Subcutaneous adipose tissue (tissue), 4 donors: ENCODE measurements around the gene DBF4B. TPM values are rescaled to one million over a fixed set of nuclear protein-coding genes. Genes with fewer than 3 reads are reported as not detected.

ENCODE experiments used
- total RNA-seq, 4 donors: library from RNA; depleted of rRNA; stranded (reverse); fragments of >200 nt; gene quantifications; one replicate each; pipeline ENCODE4 v1.1.0, GENCODE V29; 2016
- TF ChIP-seq, protein P1 (sequence below): fragments of 450-650 bp; IDR thresholded peaks from one replicate; pipeline ENCODE4 v1.5.1; 2016; ENCODE audit warnings: low read depth, mild to moderate bottlenecking, control low read depth, antibody characterized with exemption, moderate library complexity

DBF4B gene
- total RNA-seq, 4 donors from 2014 or later, result 2.4 to 5.9 (median 4.5) TPM

DNA sequence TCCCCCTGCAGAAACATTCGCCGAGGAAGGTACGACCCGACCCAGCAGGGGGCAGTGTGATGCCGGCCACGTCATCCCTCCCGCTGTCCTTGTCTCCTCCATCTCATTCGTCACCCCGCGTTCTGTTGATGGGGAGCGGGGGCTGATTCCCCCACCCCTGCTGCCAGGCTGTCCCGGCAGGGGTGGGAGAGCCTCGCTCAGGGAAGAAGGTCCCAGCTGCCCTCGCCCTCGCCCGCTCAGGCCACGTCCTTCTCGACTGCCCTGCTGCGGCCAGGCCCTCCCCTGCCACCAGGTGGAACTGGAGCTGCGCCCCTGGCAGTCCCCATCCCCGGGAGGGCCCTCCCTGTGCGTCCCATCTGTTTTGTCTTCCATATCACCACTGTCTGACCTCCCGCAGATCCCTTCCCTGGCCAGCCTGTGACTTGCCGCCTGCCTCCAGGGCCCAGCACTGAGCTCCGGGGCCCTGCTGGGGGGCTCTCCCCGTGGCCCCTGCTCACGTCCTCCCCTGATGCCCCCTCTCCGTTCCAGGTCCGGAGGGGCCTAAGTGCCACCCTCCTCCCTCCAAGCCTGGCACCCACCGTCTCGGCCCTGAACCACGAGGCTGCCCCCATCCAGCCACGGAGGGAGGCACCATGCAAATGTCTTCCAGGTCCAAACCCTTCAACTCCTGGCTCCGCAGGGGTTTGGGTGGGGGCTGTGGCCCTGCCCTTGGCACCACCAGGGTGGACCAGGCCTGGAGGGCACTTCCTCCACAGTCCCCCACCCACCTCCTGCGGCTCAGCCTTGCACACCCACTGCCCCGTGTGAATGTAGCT lies 71.0 kb downstream of the DBF4B start:
- TF ChIP-seq, protein P1, sequence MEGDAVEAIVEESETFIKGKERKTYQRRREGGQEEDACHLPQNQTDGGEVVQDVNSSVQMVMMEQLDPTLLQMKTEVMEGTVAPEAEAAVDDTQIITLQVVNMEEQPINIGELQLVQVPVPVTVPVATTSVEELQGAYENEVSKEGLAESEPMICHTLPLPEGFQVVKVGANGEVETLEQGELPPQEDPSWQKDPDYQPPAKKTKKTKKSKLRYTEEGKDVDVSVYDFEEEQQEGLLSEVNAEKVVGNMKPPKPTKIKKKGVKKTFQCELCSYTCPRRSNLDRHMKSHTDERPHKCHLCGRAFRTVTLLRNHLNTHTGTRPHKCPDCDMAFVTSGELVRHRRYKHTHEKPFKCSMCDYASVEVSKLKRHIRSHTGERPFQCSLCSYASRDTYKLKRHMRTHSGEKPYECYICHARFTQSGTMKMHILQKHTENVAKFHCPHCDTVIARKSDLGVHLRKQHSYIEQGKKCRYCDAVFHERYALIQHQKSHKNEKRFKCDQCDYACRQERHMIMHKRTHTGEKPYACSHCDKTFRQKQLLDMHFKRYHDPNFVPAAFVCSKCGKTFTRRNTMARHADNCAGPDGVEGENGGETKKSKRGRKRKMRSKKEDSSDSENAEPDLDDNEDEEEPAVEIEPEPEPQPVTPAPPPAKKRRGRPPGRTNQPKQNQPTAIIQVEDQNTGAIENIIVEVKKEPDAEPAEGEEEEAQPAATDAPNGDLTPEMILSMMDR, result no peak

DNA sequence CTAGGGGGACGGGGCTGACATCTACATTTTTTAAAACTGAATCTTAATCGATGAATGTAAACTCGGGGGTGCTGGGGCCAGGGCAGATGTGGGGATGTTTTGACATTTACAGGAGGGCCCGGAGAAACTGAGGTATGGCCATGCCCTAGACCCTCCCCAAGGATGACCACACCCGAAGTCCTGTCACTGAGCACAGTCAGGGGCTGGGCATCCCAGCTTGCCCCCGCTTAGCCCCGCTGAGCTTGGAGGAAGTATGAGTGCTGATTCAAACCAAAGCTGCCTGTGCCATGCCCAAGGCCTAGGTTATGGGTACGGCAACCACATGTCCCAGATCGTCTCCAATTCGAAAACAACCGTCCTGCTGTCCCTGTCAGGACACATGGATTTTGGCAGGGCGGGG lies 71.7 kb downstream of the DBF4B start:
- TF ChIP-seq, protein P1, result no peak

DNA sequence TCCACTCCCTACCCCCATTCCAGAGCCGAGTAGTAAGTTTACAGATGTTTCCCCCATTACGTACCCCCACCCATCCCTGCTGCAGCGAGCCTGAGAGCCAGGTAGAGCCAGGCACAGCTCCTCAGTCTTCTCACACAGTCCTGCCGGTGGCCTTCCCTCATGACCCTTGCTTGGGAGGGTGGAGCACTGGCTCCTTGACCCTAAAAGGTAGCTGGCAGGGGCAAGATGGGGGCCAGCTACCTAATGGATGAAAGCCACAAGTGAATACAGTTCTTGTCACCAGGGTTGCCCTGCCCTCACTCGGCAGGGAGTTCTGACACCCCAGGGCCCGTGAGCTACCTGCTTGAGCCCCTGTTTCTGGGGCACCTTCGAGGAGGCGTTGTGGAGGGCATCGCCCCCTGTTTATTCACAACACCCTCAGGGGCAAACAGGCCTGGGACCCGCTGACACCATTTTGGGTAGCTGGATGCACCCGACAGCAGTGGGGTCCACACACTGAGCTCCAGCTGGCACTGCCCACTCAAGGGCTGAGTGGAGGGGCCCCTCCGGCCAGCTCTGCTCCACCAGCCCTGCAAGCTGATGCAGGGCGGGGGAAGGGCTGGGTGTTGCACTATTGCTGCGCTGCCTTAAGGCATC lies 72.5 kb downstream of the DBF4B start:
- TF ChIP-seq, protein P1, result no peak

DNA sequence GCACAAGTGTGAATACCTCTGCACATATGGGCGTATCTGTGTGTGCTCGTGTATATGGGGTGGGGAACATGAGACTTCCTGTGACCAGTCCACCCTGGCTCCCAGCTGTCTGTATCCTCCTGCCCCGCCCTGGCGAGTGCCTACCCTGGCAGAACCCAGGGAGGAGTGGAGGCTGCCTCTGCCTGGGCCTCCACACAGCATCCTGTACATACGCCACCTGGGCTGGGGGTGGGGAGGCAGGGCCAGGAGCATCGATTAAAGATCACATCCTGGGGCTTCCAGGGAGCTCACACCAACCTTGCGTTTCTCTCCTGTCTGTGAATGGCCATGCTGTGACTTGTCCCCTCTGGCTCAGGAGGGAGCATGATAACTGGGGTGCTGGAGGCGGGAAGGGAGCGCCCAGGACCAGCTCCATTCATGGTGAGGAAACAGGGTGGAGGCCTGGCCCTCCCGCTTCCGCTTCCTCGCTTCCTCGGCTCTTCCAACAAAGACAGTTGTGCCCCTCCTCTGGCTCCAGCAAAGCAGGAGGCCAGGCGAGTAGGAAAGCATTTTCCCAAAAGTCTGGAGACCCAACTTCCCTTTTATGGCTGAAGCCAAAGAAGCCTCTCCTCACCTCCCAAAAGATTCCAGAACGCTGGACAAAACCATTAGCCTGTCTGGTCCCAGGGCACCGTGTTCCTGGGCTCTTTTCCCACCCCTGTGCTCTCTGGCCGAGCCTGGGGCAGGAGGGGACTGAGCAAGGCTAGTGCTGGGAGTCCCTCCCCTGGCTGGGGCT lies 73.3 kb downstream of the DBF4B start:
- TF ChIP-seq, protein P1, result no peak

DNA sequence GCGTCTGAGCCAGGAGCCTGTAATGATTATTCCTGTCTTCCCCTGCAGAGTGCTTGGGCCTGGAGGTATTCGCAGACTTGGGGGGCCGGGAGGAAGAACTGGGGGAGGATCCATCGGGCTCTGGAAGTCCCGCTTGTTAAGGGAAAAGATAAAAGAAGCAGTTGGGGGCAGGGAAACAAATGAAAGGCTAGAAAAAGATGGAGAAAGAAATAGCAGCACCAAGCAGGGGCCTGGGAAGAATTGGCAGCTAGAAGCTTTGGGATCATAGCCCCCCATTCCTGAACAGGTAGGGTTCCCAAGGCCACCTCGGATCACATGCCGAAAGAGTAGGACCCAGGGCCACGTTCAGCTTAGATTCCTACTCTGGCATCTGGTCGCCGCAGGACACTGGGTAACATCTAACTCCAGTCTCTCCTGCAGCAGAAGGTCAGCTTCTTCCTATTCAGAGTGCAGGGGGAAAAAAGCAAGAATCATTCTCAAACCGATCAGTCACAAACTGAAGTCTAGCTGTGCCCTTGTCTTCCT lies 73.9 kb downstream of the DBF4B start:
- TF ChIP-seq, protein P1, result no peak

DNA sequence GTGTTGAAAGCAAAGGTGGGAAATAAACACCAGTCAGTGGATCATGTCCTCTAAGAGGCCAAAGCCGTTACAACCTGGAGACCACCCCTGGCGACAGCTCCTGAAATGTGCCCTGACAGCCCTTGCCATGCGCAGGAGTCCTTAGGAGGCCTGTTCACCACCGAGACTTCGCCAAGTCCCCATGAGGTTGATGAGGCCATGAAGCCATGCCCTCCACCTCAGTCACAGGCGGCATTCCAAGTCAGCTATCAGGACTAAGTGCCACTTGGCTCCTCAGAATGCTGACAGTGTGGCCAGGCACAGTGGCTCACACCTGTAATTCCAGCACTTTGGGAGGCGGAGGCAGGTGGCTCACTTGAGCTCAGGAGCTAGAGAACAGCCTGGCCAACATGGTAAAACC lies 77.5 kb downstream of the DBF4B start:
- TF ChIP-seq, protein P1, result no peak

DNA sequence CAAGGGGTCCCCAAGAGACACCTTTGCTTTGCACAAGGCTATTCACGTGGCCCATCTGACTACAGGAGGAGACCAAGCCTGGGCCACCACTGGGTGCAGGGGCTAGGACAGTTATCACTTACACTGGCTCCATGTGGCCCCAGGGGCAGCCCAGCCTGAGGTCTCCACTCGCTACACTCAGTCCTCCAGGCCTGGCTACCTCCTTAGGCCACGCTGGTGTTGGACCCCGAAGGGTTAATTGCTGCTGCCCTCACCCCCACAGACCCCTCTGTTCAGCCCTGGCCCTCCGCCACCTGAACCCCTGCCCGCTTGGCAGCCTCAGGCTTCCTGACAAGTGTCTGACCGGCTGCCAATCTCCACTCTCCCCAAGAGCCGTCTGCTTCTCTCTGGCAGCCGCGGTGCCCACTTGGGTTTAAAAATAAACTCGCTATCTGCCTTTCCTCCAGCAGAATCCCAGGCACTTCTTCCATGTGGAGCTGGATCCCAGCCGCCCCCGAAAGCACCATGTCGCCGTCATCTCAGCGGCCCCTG lies 78.2 kb downstream of the DBF4B start:
- TF ChIP-seq, protein P1, result no peak
